Smooth muscle cell (in vitro differentiated cells): ENCODE results near the gene RANBP1. TPM values are rescaled to one million over a fixed set of nuclear protein-coding genes. Genes with fewer than 3 reads are reported as not detected.

Experiments used
- DNase-seq: peaks from one replicate; lab custom pipeline; 2025; ENCODE audit not compliant: unreplicated experiment; lab: John Stamatoyannopoulos, UW
- H2AFZ ChIP-seq: fragments of 200-600 bp; sonication (generic); 2 replicates; pipeline ENCODE4 v1.6.0; 2016; ENCODE audit warnings: antibody characterized with exemption, low read depth, mild to moderate bottlenecking
- H3F3A ChIP-seq: fragments of 200-600 bp; sonication (generic); 2 replicates; pipeline ENCODE4 v1.6.0; 2017; ENCODE audit warnings: antibody characterized with exemption, low read depth
- H3K27ac ChIP-seq: fragments of 200-600 bp; sonication (generic); 2 replicates; pipeline ENCODE4 v1.5.1; 2016; ENCODE audit warnings: low read depth, mild to moderate bottlenecking
- H3K27me3 ChIP-seq: fragments of 200-600 bp; sonication (generic); 2 replicates; pipeline ENCODE4 v1.6.1; 2016; ENCODE audit warnings: low read depth, mild to moderate bottlenecking
- H3K36me3 ChIP-seq: fragments of 200-600 bp; sonication (generic); 2 replicates; pipeline ENCODE4 v1.5.1; 2016; ENCODE audit warnings: low read depth
- H3K4me1 ChIP-seq: fragments of 200-600 bp; sonication (generic); 2 replicates; pipeline ENCODE4 v1.5.1; 2016; ENCODE audit warnings: low read depth
- H3K4me2 ChIP-seq: fragments of 200-600 bp; sonication (generic); 2 replicates; pipeline ENCODE4 v1.6.0; 2016; ENCODE audit warnings: mild to moderate bottlenecking
- H3K4me3 ChIP-seq: fragments of 200-600 bp; sonication (generic); 2 replicates; pipeline ENCODE4 v1.5.1; 2016; ENCODE audit warnings: mild to moderate bottlenecking
- H3K79me2 ChIP-seq: fragments of 200-600 bp; sonication (generic); 2 replicates; pipeline ENCODE4 v1.6.0; 2016; ENCODE audit warnings: low read depth, mild to moderate bottlenecking
- H3K9ac ChIP-seq: fragments of 200-600 bp; sonication (generic); 2 replicates; pipeline ENCODE4 v1.6.0; 2016; ENCODE audit warnings: low read depth
- H3K9me3 ChIP-seq: fragments of 200-600 bp; sonication (generic); replicated peaks from 2 replicates; pipeline ENCODE4 v1.5.1; 2016; ENCODE audit warnings: low read depth
- H4K20me1 ChIP-seq: fragments of 200-600 bp; sonication (generic); 2 replicates; pipeline ENCODE4 v1.6.0; 2016; ENCODE audit warnings: low read depth
- CTCF ChIP-seq: fragments of 200-600 bp; sonication (generic); IDR thresholded peaks from 2 replicates; pipeline ENCODE4 v1.5.1; 2017; ENCODE audit warnings: borderline replicate concordance, mild to moderate bottlenecking, antibody characterized with exemption; ENCODE audit not compliant: insufficient read depth, poor library complexity, severe bottlenecking
- WGBS: methylation state at CpG from one replicate; pipeline ENCODE4 v1.1.7; 2016; ENCODE audit warnings: low lambda C conversion rate; 5-methylcytosine and 5-hydroxymethylcytosine counted together
- polyA plus RNA-seq: library from polyadenylated mRNA; unstranded; fragments of >200 nt; fragmentation: Nextera tagmentation; extraction: Ambion mirVana; gene quantifications from 2 replicates; pipeline ENCODE4 v1.2.1, GENCODE V29; 2016
- total RNA-seq: library from RNA; depleted of rRNA; stranded (reverse); fragments of >200 nt; gene quantifications from 2 replicates; pipeline ENCODE4 v1.2.3, GENCODE V29; 2014

RANBP1 gene
- total and polyA plus RNA-seq, 2 experiments from 2014 or later: 235 to 331 TPM

GRCh38 chr22:20129747-20130014 is 13.8 kb downstream of the RANBP1 start:
- Histone ChIP-seq H3K4me3 (no peak overlapping the region), H2AFZ (no peak overlapping the region), H3F3A (peaks cover 16% of the 10 kb centered on the region), H3K9ac (no peak overlapping the region), H3K27me3 (no peaks in the 10 kb centered on the region), H3K9me3 (no peaks in the 10 kb centered on the region), H3K36me3 (peaks cover 5% of the 10 kb centered on the region), H3K79me2 (peaks cover 28% of the 10 kb centered on the region), H3K27ac (no peak overlapping the region), H3K4me1 (peaks cover 7% of the 10 kb centered on the region), H4K20me1 (peaks cover 30% of the 10 kb centered on the region), H3K4me2 (no peak overlapping the region)
- no peak for DNase-seq
- TF ChIP-seq CTCF: no peak
- 96% methylated on average over 3 of the region's 3 CpGs for WGBS

GRCh38 chr22:20130319-20130718 is 14.4 kb downstream of the RANBP1 start:
- Histone ChIP-seq H2AFZ (no peak overlapping the region), H3K9me3 (no peaks in the 10 kb centered on the region), H3K27ac (peak overlapping the region; percentile 57), H3K4me2 (no peak overlapping the region), H3K9ac (no peak overlapping the region), H3K27me3 (no peaks in the 10 kb centered on the region), H3K79me2 (peaks cover 34% of the 10 kb centered on the region), H3K4me3 (no peak overlapping the region), H3F3A (peaks cover 16% of the 10 kb centered on the region), H3K36me3 (peaks cover 5% of the 10 kb centered on the region), H3K4me1 (peaks cover 7% of the 10 kb centered on the region), H4K20me1 (peaks cover 33% of the 10 kb centered on the region)
- 96% methylated on average over 3 of the region's 3 CpGs for WGBS
- no peak for DNase-seq
- TF ChIP-seq CTCF: no peak

GRCh38 chr22:20130731-20131596 is 15.1 kb downstream of the RANBP1 start:
- Histone ChIP-seq H3K36me3 (peaks cover 4% of the 10 kb centered on the region), H3K9me3 (no peaks in the 10 kb centered on the region), H3K4me3 (peak overlapping the region; percentile 73), H3K27ac (peak overlapping the region; percentile 57), H3K27me3 (no peaks in the 10 kb centered on the region), H3K4me1 (peaks cover 7% of the 10 kb centered on the region), H2AFZ (peak overlapping the region; percentile 46), H3K4me2 (peak overlapping the region; percentile 93), H4K20me1 (peaks cover 39% of the 10 kb centered on the region), H3K9ac (peak overlapping the region; percentile 58), H3F3A (peaks cover 16% of the 10 kb centered on the region), H3K79me2 (peaks cover 40% of the 10 kb centered on the region)
- no peak for TF ChIP-seq CTCF
- DNase-seq: peak; percentile 45
- WGBS: 16% methylated on average over 44 of the region's 70 CpGs

GRCh38 chr22:20131597-20131858 is 15.6 kb downstream of the RANBP1 start, which contains the start of gene ZDHHC8:
Gene ZDHHC8, plus strand, starts transcription at chr22:20131804. Its CDS starts 144 bp downstream, at chr22:20131948.
- 0% methylated on average over 10 of the region's 43 CpGs for WGBS
- no peaks in the 10 kb centered on the region for H3K27me3 ChIP-seq
- H3K36me3 ChIP-seq: no peaks in the 10 kb centered on the region
- no peak for DNase-seq
- TF ChIP-seq CTCF: no peak
- H3K4me1 ChIP-seq: peaks cover 7% of the 10 kb centered on the region
- H3F3A ChIP-seq: peaks cover 16% of the 10 kb centered on the region
- peak within 1 kb of the TSS; percentile 57 for H3K27ac ChIP-seq
- H2AFZ ChIP-seq: peak within 1 kb of the TSS; percentile 46
- peaks cover 45% of the 10 kb centered on the region for H4K20me1 ChIP-seq
- H3K4me3 ChIP-seq: peak within 1 kb of the TSS; percentile 73
- H3K79me2 ChIP-seq: peaks cover 46% of the 10 kb centered on the region
- peak within 1 kb of the TSS; percentile 97 for H3K4me2 ChIP-seq
- no peaks in the 10 kb centered on the region for H3K9me3 ChIP-seq
- peak within 1 kb of the TSS; percentile 58 for H3K9ac ChIP-seq
